ENCODE results near the gene GALNT6. TPM values are rescaled to one million over a fixed set of nuclear protein-coding genes. Genes with fewer than 3 reads are reported as not detected.

The GALNT6 gene
- total RNA-seq, 1 experiment from 2014 or later, result 9.8 TPM

DNA sequence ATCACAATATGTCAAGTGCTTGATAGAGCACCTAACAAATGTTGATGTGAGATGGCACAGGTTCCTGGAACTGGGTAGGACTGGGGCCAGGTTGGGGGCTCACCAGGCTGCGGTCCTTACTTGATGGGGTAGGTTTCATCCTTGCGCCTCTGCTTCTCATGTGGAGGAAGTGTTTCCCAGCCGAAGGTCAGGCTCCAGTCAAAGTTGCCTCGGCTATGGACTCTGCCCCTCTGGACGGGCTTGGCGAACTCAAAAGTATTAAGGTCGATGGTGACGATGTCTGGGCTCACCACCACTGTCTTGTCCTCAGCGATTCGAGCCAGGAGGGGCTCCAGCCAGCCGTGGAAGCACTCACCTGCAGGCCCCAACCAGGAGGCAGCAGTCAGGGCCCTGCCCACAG, 27.2 kb downstream of the GALNT6 start:
- no peak overlapping the region for H3K27ac Mint-ChIP-seq
- H3K18ac ChIP-seq (ENCODE audit: insufficient read length, low read depth, low read length), result no peak overlapping the region
- H3K79me2 ChIP-seq (ENCODE audit: insufficient read depth, low read length), result no peaks in the 10 kb centered on the region
- no peaks in the 10 kb centered on the region for H3K27me3 ChIP-seq (ENCODE audit: insufficient read depth, low read length)
- no peak overlapping the region for H3K4me2 ChIP-seq (ENCODE audit: insufficient read depth, insufficient read length, low read length)
- H4K20me1 ChIP-seq (ENCODE audit: control insufficient read depth, insufficient read depth, insufficient read length), result no peaks in the 10 kb centered on the region
- H3K4me1 ChIP-seq (ENCODE audit: insufficient read depth, low read length), result no peaks in the 10 kb centered on the region
- no peak overlapping the region for H2BK5ac ChIP-seq (ENCODE audit: insufficient read length, low read length)
- H3K27ac ChIP-seq (ENCODE audit: insufficient read length, low read depth, low read length), result no peak overlapping the region
- no peaks in the 10 kb centered on the region for H3K79me1 ChIP-seq (ENCODE audit: insufficient read depth, low read depth, low read length, poor library complexity, severe bottlenecking)
- DNase-seq, result no peak
- no peaks in the 10 kb centered on the region for H3K23me2 ChIP-seq (ENCODE audit: insufficient read length, low read depth, low read length, poor library complexity, severe bottlenecking)
- H2BK12ac ChIP-seq (ENCODE audit: insufficient read length, low read depth, low read length), result no peak overlapping the region
- no CpG with 5 or more reads among the region's 11 CpGs for WGBS (ENCODE audit: extremely low coverage, insufficient read length, low lambda C conversion rate)
- no peak overlapping the region for H3K9ac ChIP-seq (ENCODE audit: extremely low read depth, insufficient read length, low read length)
- H2BK20ac ChIP-seq (ENCODE audit: low read depth, low read length, poor library complexity, severe bottlenecking), result no peak overlapping the region
- H2BK15ac ChIP-seq (ENCODE audit: low read depth, low read length), result no peak overlapping the region
- H4K91ac ChIP-seq (ENCODE audit: insufficient read length, low read depth, low read length), result no peak overlapping the region
- no peak overlapping the region; the same call in 1 of the 2 replicates for H3K14ac ChIP-seq (ENCODE audit: insufficient read depth, low read length)
- no peaks in the 10 kb centered on the region for H3K9me3 Mint-ChIP-seq
- peaks cover 3 to 11% of the 10 kb centered on the region in 2 experiments; a peak in 3 of 4 replicates for H3K4me1 Mint-ChIP-seq
- no peak overlapping the region for H4K5ac ChIP-seq (ENCODE audit: insufficient read length, low read depth, low read length)
- H3K27me3 Mint-ChIP-seq (ENCODE audit: low read depth), result no peaks in the 10 kb centered on the region
- H2AK5ac ChIP-seq (ENCODE audit: insufficient read length, low read length), result no peak overlapping the region
- H3K4ac ChIP-seq (ENCODE audit: low read depth, low read length), result no peak overlapping the region
- H2AFZ ChIP-seq (ENCODE audit: low read length), result no peak overlapping the region
- no peak overlapping the region for H3K4me3 Mint-ChIP-seq
- no peak overlapping the region for H3K23ac ChIP-seq (ENCODE audit: insufficient read length, low read depth, low read length)
- no peak overlapping the region for H2BK120ac ChIP-seq (ENCODE audit: low read depth, low read length, poor library complexity, severe bottlenecking)
- no peak overlapping the region for H3K56ac ChIP-seq (ENCODE audit: insufficient read length, low read depth, low read length)
- H3T11ph ChIP-seq (ENCODE audit: low read length), result no peak overlapping the region
- no peak overlapping the region for H4K8ac ChIP-seq (replicated peaks; ENCODE audit: insufficient read length, low read depth, low read length)
- H3K9me3 ChIP-seq (ENCODE audit: control insufficient read depth, low read depth, low read length), result no peaks in the 10 kb centered on the region
- TF ChIP-seq, protein P1, sequence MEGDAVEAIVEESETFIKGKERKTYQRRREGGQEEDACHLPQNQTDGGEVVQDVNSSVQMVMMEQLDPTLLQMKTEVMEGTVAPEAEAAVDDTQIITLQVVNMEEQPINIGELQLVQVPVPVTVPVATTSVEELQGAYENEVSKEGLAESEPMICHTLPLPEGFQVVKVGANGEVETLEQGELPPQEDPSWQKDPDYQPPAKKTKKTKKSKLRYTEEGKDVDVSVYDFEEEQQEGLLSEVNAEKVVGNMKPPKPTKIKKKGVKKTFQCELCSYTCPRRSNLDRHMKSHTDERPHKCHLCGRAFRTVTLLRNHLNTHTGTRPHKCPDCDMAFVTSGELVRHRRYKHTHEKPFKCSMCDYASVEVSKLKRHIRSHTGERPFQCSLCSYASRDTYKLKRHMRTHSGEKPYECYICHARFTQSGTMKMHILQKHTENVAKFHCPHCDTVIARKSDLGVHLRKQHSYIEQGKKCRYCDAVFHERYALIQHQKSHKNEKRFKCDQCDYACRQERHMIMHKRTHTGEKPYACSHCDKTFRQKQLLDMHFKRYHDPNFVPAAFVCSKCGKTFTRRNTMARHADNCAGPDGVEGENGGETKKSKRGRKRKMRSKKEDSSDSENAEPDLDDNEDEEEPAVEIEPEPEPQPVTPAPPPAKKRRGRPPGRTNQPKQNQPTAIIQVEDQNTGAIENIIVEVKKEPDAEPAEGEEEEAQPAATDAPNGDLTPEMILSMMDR (conservative IDR thresholded peaks at IDR 0.05), result no peak
- H3K36me3 Mint-ChIP-seq (ENCODE audit: insufficient read depth in 1 of 3, low read depth in 3 of 3), result peaks cover 0 to 19% (median 16%) of the 10 kb centered on the region in 3 experiments; a peak in 4 of 7 replicates

Data from H9 (cell line).